Upper lobe of right lung (tissue), 1 donor: Measurements from ENCODE around the gene RAD54L2. TPM values are rescaled to one million over a fixed set of nuclear protein-coding genes. Genes with fewer than 3 reads are reported as not detected.
"Not testable (repeated sequence)": the region's sequence is repeated elsewhere in the genome, so short reads cannot be mapped to it uniquely, and the experiment has no call there.

ENCODE experiments used
- ATAC-seq: fragments of 200-7000 bp; cut with Tn5 transposase; one replicate; pipeline ENCODE4 v1.9.1; 2020; ENCODE audit warnings: mild to moderate bottlenecking, moderate library complexity
- DNase-seq: peaks from one replicate; pipeline ENCODE4 v3.0.0-alpha.2; 2020
- H3K27ac ChIP-seq: fragments of 200-600 bp; one replicate; pipeline ENCODE4 v1.8.0; 2022
- H3K27me3 ChIP-seq: fragments of 200-600 bp; one replicate; pipeline ENCODE4 v1.8.0; 2022; ENCODE audit warnings: mild to moderate bottlenecking
- H3K36me3 ChIP-seq: fragments of 200-600 bp; one replicate; pipeline ENCODE4 v1.8.0; 2022
- H3K4me1 ChIP-seq: fragments of 200-600 bp; one replicate; pipeline ENCODE4 v1.8.0; 2022
- H3K4me3 ChIP-seq: fragments of 200-600 bp; one replicate; pipeline ENCODE4 v1.8.0; 2022; ENCODE audit warnings: mild to moderate bottlenecking
- H3K9me3 ChIP-seq: fragments of 200-600 bp; one replicate; pipeline ENCODE4 v1.8.0; 2022
- CTCF ChIP-seq: fragments of 200-600 bp; IDR thresholded peaks from one replicate; pipeline ENCODE4 v1.8.0; 2022; ENCODE audit warnings: antibody characterized with exemption
- intact Hi-C: fragments of 100-400 bp; cut with DNase I; formaldehyde crosslinking; loops from one replicate; pipeline ENCODE4 v1.11.0; 2022
- total RNA-seq: library from RNA; stranded (reverse); fragmentation: NEBNext Ultra II Directional; extraction: Animal tissue kit (Norgen Biotek cat#: 25700); gene quantifications from one replicate; pipeline ENCODE4 v1.2.1, GENCODE V29; 2021
- donor health status: DM: no; HTN: yes; CAD: no; lungs with severe emphysema.

Gene RAD54L2
- total RNA-seq, 1 donor from 2014 or later: 27.9 TPM

DNA sequence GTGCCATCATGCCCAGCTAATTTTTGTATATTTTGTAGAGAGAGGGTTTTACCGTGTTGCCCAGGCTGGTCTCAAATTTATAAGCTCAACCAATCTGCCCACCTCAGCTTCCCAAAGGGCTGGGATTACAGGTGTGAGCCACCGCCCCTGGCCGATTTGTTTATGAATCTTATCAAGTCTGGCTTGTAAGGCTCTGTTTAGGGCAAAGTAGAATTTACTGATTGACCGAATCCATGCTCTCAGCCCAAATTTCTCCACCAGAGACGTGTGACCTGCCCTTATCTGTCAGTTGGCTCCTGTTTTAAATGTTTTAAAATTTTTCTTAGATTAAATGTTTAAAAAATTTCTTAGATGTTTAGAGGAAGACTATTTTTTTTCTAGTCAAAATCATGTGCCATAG lies 19.5 kb downstream of the RAD54L2 start:
- DNase-seq: no peak
- Histone ChIP-seq H3K27ac (no peak overlapping the region), H3K4me1 (no peaks in the 10 kb centered on the region), H3K9me3 (no peaks in the 10 kb centered on the region), H3K27me3 (no peaks in the 10 kb centered on the region), H3K36me3 (peaks cover 30% of the 10 kb centered on the region), H3K4me3 (no peak overlapping the region)
- no peak for TF ChIP-seq CTCF
- intact Hi-C loops: no loop called here
- ATAC-seq: no peak

DNA sequence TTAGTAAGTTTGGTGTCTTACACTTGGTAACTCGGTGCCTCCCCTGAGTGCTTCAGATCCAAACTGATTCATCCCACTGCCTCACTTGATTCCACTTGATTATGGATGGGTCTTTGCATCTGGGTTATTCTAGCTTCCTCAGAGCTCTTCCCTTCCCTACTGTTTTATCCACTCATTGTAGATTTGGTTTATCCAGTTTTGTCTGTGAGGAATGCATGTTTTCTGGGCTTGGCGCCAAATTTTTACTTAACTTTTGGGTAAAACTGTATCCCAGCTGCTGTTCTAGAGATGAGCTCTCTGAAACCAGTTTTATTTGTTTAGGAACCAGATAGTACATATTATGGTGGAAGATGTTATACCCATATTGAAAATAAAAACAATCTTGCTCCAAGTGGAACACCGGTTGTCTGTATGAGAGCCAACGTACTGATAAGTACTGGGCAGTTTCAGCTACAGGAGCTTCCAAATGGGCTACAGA lies 20.9 kb downstream of the RAD54L2 start:
- Histone ChIP-seq H3K9me3 (no peaks in the 10 kb centered on the region), H3K27ac (no peak overlapping the region), H3K4me1 (peaks cover 5% of the 10 kb centered on the region), H3K4me3 (no peak overlapping the region), H3K27me3 (no peaks in the 10 kb centered on the region), H3K36me3 (peaks cover 19% of the 10 kb centered on the region)
- ATAC-seq: no peak
- TF ChIP-seq CTCF: no peak
- DNase-seq: no peak
- intact Hi-C loops: no loop called here

DNA sequence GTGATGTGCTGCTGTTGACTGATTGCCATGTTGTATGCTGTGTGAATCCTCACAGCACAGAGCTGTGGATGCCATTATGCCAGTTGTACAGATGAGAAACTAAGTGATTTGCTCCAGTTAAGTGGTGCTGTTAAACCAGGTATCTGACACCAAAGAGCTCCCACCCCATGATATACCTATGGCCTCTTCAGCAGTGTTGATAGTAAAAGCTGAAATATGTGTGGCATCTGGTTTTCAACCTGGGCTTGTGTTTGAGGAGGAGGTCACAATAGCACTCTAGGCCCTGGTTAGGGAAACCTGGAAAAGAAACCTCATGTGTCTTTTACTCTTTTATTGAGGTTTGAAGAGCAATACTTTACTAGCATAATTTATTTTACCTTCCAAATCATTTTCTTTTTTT lies 21.4 kb downstream of the RAD54L2 start:
- Histone ChIP-seq H3K9me3 (no peaks in the 10 kb centered on the region), H3K27me3 (no peaks in the 10 kb centered on the region), H3K36me3 (peaks cover 17% of the 10 kb centered on the region), H3K27ac (no peak overlapping the region), H3K4me1 (peaks cover 6% of the 10 kb centered on the region), H3K4me3 (no peak overlapping the region)
- intact Hi-C loops: no loop called here
- DNase-seq: no peak
- no peak for TF ChIP-seq CTCF
- no peak for ATAC-seq

DNA sequence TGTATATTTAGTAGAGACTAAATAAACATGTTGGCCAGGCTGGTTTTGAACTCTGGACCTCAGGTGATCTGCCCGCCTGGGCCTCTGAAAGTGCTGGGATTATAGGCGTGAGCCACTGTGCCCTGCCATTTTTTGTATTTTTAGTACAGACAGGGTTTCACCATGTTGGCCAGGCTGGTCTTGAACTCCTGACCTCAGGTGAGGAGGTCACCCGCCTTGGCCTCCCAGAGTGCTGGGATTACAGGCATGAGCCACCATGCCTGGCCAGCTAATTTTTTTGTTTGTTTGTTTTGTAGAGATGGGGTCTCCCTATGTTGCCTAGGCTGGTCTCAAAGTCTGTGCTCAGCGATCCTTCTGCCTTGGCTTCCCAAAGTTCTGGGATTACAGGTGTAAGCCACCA lies 23.9 kb downstream of the RAD54L2 start:
- H3K4me1 ChIP-seq, H3K27me3 ChIP-seq, DNase-seq, intact Hi-C loops, H3K9me3 ChIP-seq, ATAC-seq, H3K36me3 ChIP-seq, H3K4me3 ChIP-seq, H3K27ac ChIP-seq: not testable (repeated sequence)

DNA sequence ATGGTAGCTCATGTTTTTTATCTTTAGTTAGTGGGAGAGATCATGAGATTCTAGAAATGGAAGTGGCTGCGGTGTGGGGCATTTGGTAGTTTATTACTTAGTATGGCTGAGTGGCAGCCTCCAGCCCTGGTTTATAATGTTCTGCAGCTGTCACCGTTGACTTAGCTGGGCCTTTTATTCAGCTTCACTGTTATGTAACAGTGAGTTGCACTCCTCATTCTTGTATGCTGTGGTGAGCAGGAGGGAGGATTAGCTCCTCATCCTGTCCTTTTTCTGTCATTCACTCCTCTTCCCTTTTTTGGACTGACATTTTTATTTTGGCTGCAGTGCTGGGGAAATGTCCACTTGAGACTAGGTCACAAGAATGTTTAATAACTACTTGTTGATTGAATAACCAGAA lies 29.5 kb downstream of the RAD54L2 start:
- intact Hi-C loops: no loop called here
- no peak overlapping the region for H3K27ac ChIP-seq
- H3K4me3 ChIP-seq: no peak overlapping the region

DNA sequence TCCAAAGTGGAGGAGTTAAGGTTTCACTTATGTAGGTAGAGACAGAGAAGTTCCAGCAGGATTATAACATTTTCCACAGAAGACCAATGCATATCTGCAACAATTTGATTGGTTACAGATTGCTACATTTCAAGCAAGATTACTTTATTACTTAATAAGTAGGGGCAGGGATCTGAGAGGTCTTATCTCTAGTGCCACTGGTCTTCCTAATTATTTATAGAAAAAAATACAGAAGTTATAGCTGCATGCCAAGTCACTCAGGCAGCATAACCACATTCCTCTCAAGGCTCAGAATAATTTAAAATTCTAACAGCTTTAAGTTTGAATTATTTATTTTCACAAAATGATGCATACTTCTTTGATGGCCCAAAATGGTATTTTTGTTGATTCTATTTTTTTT lies 30.5 kb downstream of the RAD54L2 start:
- TF ChIP-seq CTCF: no peak
- H3K9me3 ChIP-seq: no peaks in the 10 kb centered on the region
- H3K27ac ChIP-seq: no peak overlapping the region
- ATAC-seq (no peak), DNase-seq (no peak)
- H3K4me1 ChIP-seq: peaks cover 21% of the 10 kb centered on the region
- peaks cover 10% of the 10 kb centered on the region for H3K36me3 ChIP-seq
- H3K4me3 ChIP-seq: no peak overlapping the region
- H3K27me3 ChIP-seq: no peaks in the 10 kb centered on the region
- intact Hi-C loops: no loop called here

More for the DNA sequence above, 29.5 kb downstream of the RAD54L2 start:
- no peak for TF ChIP-seq CTCF
- no peak for DNase-seq
- ATAC-seq: peak; percentile 46
- Histone ChIP-seq H3K9me3 (no peaks in the 10 kb centered on the region), H3K27me3 (no peaks in the 10 kb centered on the region), H3K36me3 (peaks cover 4% of the 10 kb centered on the region), H3K4me1 (peaks cover 22% of the 10 kb centered on the region)
